Liver (tissue), 9 donors: Measurements from ENCODE around the gene CST7. TPM values are rescaled to one million over a fixed set of nuclear protein-coding genes. Genes with fewer than 3 reads are reported as not detected.
A peak's percentile ranks its signal among the peaks of the same experiment; 100 is the strongest.

Source experiments
- DNase-seq: peaks from one replicate; pipeline ENCODE4 v3.0.0-alpha.2; 2017; ENCODE audit warnings: low spot score
- H3K27ac ChIP-seq, 2 donors: one replicate each; pipeline ENCODE4 v1.7.0; 2013; ENCODE audit warnings: inconsistent platforms in 2 of 2, low read length in 2 of 2, control low read depth in 1 of 2, low read depth in 1 of 2, mild to moderate bottlenecking in 1 of 2
- H3K27me3 ChIP-seq, 4 donors: one replicate each; pipeline versions ENCODE4 v1.6.1 to v1.7.0; 2013; ENCODE audit warnings: low read length in 3 of 4, inconsistent platforms in 1 of 4, mild to moderate bottlenecking in 1 of 4, moderate library complexity in 1 of 4; ENCODE audit not compliant: control insufficient read depth in 4 of 4, insufficient read depth in 4 of 4
- H3K36me3 ChIP-seq, 4 donors: one replicate each; pipeline versions ENCODE4 v1.6.1 to v1.7.0; 2013; ENCODE audit warnings: low read length in 3 of 4, mild to moderate bottlenecking in 3 of 4, low read depth in 1 of 4, moderate library complexity in 1 of 4; ENCODE audit not compliant: control insufficient read depth in 4 of 4, insufficient read depth in 3 of 4
- H3K4me1 ChIP-seq, 4 donors: one replicate each; pipeline versions ENCODE4 v1.6.1 to v1.7.0; 2013; ENCODE audit warnings: low read length in 3 of 4, mild to moderate bottlenecking in 3 of 4, moderate library complexity in 1 of 4; ENCODE audit not compliant: control insufficient read depth in 4 of 4, insufficient read depth in 4 of 4
- H3K4me3 ChIP-seq, 3 donors: one replicate each; pipeline versions ENCODE4 v1.6.1 to v1.7.0; 2013; ENCODE audit warnings: low read length in 3 of 3, control low read depth in 1 of 3, low read depth in 1 of 3, mild to moderate bottlenecking in 1 of 3
- H3K9ac ChIP-seq, 2 donors: one replicate each; pipeline ENCODE4 v1.7.0; 2013; ENCODE audit warnings: low read length in 2 of 2, mild to moderate bottlenecking in 2 of 2, moderate library complexity in 2 of 2, control low read depth in 1 of 2, low read depth in 1 of 2
- H3K9me3 ChIP-seq, 4 donors: one replicate each; pipeline versions ENCODE4 v1.6.1 to v1.7.0; 2013; ENCODE audit warnings: low read length in 3 of 4; ENCODE audit not compliant: control insufficient read depth in 4 of 4
- EGR1 ChIP-seq, 2 donors: IDR thresholded peaks; 2 replicates each; pipeline ENCODE4 v1.6.1; 2016 to 2018; ENCODE audit warnings: antibody characterized with exemption in 2 of 2, low read depth in 2 of 2
- FOXA1 ChIP-seq: IDR thresholded peaks from 2 replicates; pipeline ENCODE4 v1.6.1; 2016; ENCODE audit warnings: antibody characterized with exemption
- FOXA2 ChIP-seq: IDR thresholded peaks from 2 replicates; pipeline ENCODE4 v1.6.1; 2016; ENCODE audit warnings: antibody characterized with exemption
- HNF4A ChIP-seq, 2 donors: conservative IDR thresholded peaks; 2 replicates each; pipeline ENCODE4 v1.6.1; 2016; ENCODE audit warnings: antibody characterized with exemption in 2 of 2, mild to moderate bottlenecking in 2 of 2
- JUND ChIP-seq, 2 donors: IDR thresholded peaks; 2 replicates each; pipeline ENCODE4 v1.6.1; 2016; ENCODE audit warnings: antibody characterized with exemption in 2 of 2
- NR2F2 ChIP-seq: IDR thresholded peaks from 2 replicates; pipeline ENCODE4 v1.6.1; 2016; ENCODE audit warnings: antibody characterized with exemption
- RAD21 ChIP-seq, 2 donors: IDR thresholded peaks; 2 replicates each; pipeline ENCODE4 v1.6.1; 2016; ENCODE audit warnings: antibody characterized with exemption in 2 of 2, mild to moderate bottlenecking in 2 of 2
- RXRA ChIP-seq, 2 donors: IDR thresholded peaks; 2 replicates each; pipeline ENCODE4 v1.6.1; 2017 to 2018; ENCODE audit warnings: antibody characterized with exemption in 2 of 2, mild to moderate bottlenecking in 1 of 2
- SP1 ChIP-seq: IDR thresholded peaks from 2 replicates; pipeline ENCODE4 v1.6.1; 2018; ENCODE audit warnings: antibody characterized with exemption, mild to moderate bottlenecking
- TAF1 ChIP-seq: conservative IDR thresholded peaks from 2 replicates; pipeline ENCODE4 v1.6.1; 2016; ENCODE audit warnings: antibody characterized with exemption, mild to moderate bottlenecking
- YY1 ChIP-seq: IDR thresholded peaks from 2 replicates; pipeline ENCODE4 v1.6.1; 2016; ENCODE audit warnings: antibody characterized with exemption, mild to moderate bottlenecking
- WGBS: extraction: QIAGEN DNeasy Blood & Tissue Kit; methylation state at CpG from one replicate; pipeline ENCODE4 v1.1.7; 2013; 5-methylcytosine and 5-hydroxymethylcytosine counted together
- polyA plus RNA-seq, 2 donors: library from polyadenylated mRNA; stranded (reverse) in 1 of 2; unstranded in 1 of 2; fragments of 200-250 nt in 1 of 2; fragments of >200 nt in 1 of 2; fragmentation: Nextera tagmentation in 1 of 2; extraction: Ambion mirVana in 1 of 2; gene quantifications; one replicate each; pipeline versions ENCODE4 v1.2.1 to v1.2.3, GENCODE V29; 2013 to 2015
- total RNA-seq, 2 donors: library from RNA; depleted of rRNA; stranded (reverse); fragments of >200 nt; gene quantifications; one replicate each; pipeline ENCODE4 v1.2.3, GENCODE V29; 2014
- TF ChIP-seq, protein P1 (sequence below): fragments of 150-350 bp; IDR thresholded peaks from 2 replicates; pipeline ENCODE4 v1.5.1; 2017; ENCODE audit warnings: improper control_type of control experiment, low read depth, low read length; ENCODE audit not compliant: missing input control
- TF ChIP-seq, protein P2 (sequence below): IDR thresholded peaks from 2 replicates; pipeline ENCODE4 v1.6.1; 2016; ENCODE audit warnings: antibody characterized with exemption, mild to moderate bottlenecking
- TF ChIP-seq, protein P3 (sequence below): IDR thresholded peaks from 2 replicates; pipeline ENCODE4 v1.6.1; 2016; ENCODE audit warnings: antibody characterized with exemption
- TF ChIP-seq, protein P4 (sequence below): IDR thresholded peaks from 2 replicates; pipeline ENCODE4 v1.6.1; 2016; ENCODE audit warnings: antibody characterized with exemption
- donor health status: healthy.
- donor health status: healthy.
- donor health status: healthy.
- donor health status: healthy.
- donor health status: healthy.

Gene CST7
- total and polyA plus RNA-seq, 4 donors, result 1.5 to 15.1 (median 2.7) TPM

GRCh38 chr20:24966317-24967012, 17.4 kb downstream of the CST7 start:
- no peaks in the 10 kb centered on the region for H3K9me3 ChIP-seq
- peaks cover 34 to 96% (median 82%) of the 10 kb centered on the region in 4 donors for H3K36me3 ChIP-seq
- H3K9ac ChIP-seq, result no peak overlapping the region
- TF ChIP-seq RXRA (IDR thresholded peaks at IDR 0.05) (no peak), RAD21 (IDR thresholded peaks at IDR 0.05) (no peak), HNF4A (conservative IDR thresholded peaks at IDR 0.05) (no peak), SP1 (no peak), FOXA2 (no peak), JUND (IDR thresholded peaks at IDR 0.05) (no peak)
- no peaks in the 10 kb centered on the region for H3K27me3 ChIP-seq
- H3K27ac ChIP-seq, result no peak overlapping the region
- H3K4me3 ChIP-seq, result no peak overlapping the region
- no peak for DNase-seq
- H3K4me1 ChIP-seq, result peaks cover 0 to 3% (median 0%) of the 10 kb centered on the region in 4 donors
- 95% methylated on average over 15 of the region's 15 CpGs for WGBS

DNA sequence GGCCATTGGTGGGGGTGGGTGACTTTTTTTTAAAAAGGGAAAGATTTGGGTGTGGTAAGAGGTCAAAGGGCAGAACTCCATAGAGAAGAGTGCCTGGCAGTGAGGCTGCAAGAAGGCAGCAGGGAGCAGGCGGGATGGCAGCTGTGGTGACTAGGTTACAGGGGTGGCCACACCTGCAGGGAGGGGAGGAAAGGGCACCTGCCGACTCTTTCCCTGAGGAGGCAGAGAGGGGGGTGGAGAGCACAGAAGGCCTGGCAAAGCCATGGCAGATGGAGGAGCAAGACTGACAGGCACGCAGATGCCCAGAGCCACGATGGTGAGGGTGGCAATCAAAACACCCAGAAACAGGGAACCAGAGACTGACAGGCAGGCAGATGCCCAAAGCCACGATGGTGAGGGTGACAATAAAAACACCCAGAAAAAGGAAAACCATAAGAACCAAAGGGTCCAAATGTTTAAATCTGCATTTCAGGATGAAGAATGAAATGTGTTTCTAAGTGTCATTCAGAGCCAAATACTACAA, 19.3 kb downstream of the CST7 start:
- no peak overlapping the region for H3K27ac ChIP-seq
- no peak for TF ChIP-seq JUND (IDR thresholded peaks at IDR 0.05)
- no peak for TF ChIP-seq YY1
- TF ChIP-seq, protein P1, sequence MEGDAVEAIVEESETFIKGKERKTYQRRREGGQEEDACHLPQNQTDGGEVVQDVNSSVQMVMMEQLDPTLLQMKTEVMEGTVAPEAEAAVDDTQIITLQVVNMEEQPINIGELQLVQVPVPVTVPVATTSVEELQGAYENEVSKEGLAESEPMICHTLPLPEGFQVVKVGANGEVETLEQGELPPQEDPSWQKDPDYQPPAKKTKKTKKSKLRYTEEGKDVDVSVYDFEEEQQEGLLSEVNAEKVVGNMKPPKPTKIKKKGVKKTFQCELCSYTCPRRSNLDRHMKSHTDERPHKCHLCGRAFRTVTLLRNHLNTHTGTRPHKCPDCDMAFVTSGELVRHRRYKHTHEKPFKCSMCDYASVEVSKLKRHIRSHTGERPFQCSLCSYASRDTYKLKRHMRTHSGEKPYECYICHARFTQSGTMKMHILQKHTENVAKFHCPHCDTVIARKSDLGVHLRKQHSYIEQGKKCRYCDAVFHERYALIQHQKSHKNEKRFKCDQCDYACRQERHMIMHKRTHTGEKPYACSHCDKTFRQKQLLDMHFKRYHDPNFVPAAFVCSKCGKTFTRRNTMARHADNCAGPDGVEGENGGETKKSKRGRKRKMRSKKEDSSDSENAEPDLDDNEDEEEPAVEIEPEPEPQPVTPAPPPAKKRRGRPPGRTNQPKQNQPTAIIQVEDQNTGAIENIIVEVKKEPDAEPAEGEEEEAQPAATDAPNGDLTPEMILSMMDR, result no peak
- 82% methylated on average over 5 of the region's 5 CpGs for WGBS
- no peak for DNase-seq
- peaks cover 28 to 96% (median 84%) of the 10 kb centered on the region in 4 donors for H3K36me3 ChIP-seq
- H3K27me3 ChIP-seq, result no peaks in the 10 kb centered on the region
- no peaks in the 10 kb centered on the region for H3K9me3 ChIP-seq
- H3K4me1 ChIP-seq, result peaks cover 0 to 3% (median 0%) of the 10 kb centered on the region in 4 donors
- H3K4me3 ChIP-seq, result no peak overlapping the region
- H3K9ac ChIP-seq, result no peak overlapping the region

DNA sequence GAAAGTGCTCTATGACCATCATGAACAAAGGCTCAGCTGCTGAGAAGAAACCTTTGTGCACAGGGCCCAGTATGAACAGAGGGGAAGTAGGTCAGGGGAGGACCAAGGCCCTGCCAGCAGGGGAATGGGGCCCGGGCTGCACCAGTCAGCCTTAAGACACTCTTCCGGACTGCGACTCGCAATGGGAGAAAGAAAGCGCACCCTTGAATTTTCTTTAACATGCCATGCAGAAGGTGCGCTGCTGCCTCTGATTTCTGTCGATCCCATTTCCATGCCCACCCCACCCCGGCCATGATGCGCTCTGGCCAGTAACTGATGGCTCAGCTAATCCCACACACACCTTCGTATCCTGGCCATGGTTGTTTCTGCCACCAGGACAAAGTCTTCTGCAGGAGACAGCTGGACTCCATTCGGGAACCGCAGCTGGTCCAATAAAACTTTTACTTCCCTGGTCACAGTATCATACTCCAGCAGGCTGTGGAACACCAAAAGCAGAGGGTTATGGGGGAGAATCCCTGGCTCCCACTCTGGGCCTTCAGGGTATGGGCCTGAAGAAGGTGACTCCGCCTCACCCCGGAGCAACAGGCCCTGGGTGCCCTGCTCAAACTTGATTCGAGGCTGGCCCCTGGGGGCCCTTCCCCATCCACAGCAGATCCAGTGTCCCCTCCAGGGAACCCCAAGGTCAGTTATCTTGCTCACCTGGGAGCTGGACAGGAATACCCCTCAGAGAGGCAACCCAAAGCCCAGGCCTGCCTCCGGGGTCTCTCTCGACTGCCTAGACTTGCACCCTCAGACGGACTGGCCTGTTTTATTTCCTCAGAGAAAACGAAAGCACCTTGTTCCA, 20.3 kb downstream of the CST7 start:
- no peaks in the 10 kb centered on the region for H3K9me3 ChIP-seq
- DNase-seq, result peak; percentile 27
- no peak overlapping the region for H3K9ac ChIP-seq
- peaks cover 26 to 95% (median 78%) of the 10 kb centered on the region in 4 donors for H3K36me3 ChIP-seq
- 96% methylated on average over 19 of the region's 19 CpGs for WGBS
- no peak overlapping the region for H3K27ac ChIP-seq
- no peak overlapping the region for H3K4me3 ChIP-seq
- peaks cover 0 to 3% (median 0%) of the 10 kb centered on the region in 4 donors for H3K4me1 ChIP-seq
- H3K27me3 ChIP-seq, result no peaks in the 10 kb centered on the region
- TF ChIP-seq NR2F2 (no peak), FOXA2 (no peak), FOXA1 (no peak), HNF4A (conservative IDR thresholded peaks at IDR 0.05) (no peak), RXRA (IDR thresholded peaks at IDR 0.05) (no peak), TAF1 (no peak), EGR1 (IDR thresholded peaks at IDR 0.05; ENCODE audit: low read depth in 2 of 2) (no peak)
- TF ChIP-seq, protein P2, sequence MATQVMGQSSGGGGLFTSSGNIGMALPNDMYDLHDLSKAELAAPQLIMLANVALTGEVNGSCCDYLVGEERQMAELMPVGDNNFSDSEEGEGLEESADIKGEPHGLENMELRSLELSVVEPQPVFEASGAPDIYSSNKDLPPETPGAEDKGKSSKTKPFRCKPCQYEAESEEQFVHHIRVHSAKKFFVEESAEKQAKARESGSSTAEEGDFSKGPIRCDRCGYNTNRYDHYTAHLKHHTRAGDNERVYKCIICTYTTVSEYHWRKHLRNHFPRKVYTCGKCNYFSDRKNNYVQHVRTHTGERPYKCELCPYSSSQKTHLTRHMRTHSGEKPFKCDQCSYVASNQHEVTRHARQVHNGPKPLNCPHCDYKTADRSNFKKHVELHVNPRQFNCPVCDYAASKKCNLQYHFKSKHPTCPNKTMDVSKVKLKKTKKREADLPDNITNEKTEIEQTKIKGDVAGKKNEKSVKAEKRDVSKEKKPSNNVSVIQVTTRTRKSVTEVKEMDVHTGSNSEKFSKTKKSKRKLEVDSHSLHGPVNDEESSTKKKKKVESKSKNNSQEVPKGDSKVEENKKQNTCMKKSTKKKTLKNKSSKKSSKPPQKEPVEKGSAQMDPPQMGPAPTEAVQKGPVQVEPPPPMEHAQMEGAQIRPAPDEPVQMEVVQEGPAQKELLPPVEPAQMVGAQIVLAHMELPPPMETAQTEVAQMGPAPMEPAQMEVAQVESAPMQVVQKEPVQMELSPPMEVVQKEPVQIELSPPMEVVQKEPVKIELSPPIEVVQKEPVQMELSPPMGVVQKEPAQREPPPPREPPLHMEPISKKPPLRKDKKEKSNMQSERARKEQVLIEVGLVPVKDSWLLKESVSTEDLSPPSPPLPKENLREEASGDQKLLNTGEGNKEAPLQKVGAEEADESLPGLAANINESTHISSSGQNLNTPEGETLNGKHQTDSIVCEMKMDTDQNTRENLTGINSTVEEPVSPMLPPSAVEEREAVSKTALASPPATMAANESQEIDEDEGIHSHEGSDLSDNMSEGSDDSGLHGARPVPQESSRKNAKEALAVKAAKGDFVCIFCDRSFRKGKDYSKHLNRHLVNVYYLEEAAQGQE, result no peak
- TF ChIP-seq, protein P1, result no peak
- TF ChIP-seq, protein P3, sequence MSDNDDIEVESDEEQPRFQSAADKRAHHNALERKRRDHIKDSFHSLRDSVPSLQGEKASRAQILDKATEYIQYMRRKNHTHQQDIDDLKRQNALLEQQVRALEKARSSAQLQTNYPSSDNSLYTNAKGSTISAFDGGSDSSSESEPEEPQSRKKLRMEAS, result no peak
- TF ChIP-seq, protein P4, sequence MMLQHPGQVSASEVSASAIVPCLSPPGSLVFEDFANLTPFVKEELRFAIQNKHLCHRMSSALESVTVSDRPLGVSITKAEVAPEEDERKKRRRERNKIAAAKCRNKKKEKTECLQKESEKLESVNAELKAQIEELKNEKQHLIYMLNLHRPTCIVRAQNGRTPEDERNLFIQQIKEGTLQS, result no peak
